ENCODE measurements around the gene MSRB1. TPM values are rescaled to one million over a fixed set of nuclear protein-coding genes. Genes with fewer than 3 reads are reported as not detected.

MSRB1 gene
- total RNA-seq, 4 donors from 2014 or later, result 16.7 to 40.7 (median 35.2) TPM

DNA sequence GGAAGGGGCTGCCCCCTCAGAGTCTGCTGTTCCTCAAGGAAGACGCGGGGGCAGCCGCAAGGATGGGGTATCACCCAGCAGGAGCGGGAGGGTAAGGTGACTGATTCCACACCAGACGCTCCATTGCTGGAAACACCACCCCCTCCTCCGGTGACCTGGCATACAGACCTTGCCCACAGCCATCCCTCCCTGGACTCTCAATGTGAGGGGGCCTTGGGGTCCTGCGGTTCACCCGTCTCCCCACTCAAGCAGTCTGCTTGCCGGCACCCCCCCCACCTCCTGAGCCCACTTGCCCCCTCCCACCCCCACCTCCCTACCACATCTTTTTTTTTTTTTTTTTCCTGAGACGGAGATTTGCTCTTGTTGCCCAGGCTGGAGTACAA, 12.7 kb downstream of the MSRB1 start:
- no peaks in the 10 kb centered on the region for H3K36me3 ChIP-seq
- in situ Hi-C loops (cut with MboI; ENCODE audit: low sequenced_read_pairs in 4 of 4), result no loop called here
- no peak for TF ChIP-seq POLR2A (IDR thresholded peaks at IDR 0.05)
- TF ChIP-seq, protein P1, sequence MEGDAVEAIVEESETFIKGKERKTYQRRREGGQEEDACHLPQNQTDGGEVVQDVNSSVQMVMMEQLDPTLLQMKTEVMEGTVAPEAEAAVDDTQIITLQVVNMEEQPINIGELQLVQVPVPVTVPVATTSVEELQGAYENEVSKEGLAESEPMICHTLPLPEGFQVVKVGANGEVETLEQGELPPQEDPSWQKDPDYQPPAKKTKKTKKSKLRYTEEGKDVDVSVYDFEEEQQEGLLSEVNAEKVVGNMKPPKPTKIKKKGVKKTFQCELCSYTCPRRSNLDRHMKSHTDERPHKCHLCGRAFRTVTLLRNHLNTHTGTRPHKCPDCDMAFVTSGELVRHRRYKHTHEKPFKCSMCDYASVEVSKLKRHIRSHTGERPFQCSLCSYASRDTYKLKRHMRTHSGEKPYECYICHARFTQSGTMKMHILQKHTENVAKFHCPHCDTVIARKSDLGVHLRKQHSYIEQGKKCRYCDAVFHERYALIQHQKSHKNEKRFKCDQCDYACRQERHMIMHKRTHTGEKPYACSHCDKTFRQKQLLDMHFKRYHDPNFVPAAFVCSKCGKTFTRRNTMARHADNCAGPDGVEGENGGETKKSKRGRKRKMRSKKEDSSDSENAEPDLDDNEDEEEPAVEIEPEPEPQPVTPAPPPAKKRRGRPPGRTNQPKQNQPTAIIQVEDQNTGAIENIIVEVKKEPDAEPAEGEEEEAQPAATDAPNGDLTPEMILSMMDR (IDR thresholded peaks at IDR 0.05 in 4 of 5, conservative IDR thresholded peaks at IDR 0.05 in 1 of 5), result no peak
- no peak for ATAC-seq
- no peaks in the 10 kb centered on the region for H3K9me3 ChIP-seq
- intact Hi-C loops (cut with DNase I; ENCODE audit: low total_unique reads), result loop anchor here (5.0 kb wide), 1 partner anchor 148 kb away; the partner anchor contains the start of genes NUBP2 and SPSB3
- no peaks in the 10 kb centered on the region for H3K4me1 ChIP-seq
- H3K27ac ChIP-seq, result no peak overlapping the region
- DNase-seq, result no peak
- H3K27me3 ChIP-seq, result no peaks in the 10 kb centered on the region
- no peak overlapping the region for H3K4me3 ChIP-seq

DNA sequence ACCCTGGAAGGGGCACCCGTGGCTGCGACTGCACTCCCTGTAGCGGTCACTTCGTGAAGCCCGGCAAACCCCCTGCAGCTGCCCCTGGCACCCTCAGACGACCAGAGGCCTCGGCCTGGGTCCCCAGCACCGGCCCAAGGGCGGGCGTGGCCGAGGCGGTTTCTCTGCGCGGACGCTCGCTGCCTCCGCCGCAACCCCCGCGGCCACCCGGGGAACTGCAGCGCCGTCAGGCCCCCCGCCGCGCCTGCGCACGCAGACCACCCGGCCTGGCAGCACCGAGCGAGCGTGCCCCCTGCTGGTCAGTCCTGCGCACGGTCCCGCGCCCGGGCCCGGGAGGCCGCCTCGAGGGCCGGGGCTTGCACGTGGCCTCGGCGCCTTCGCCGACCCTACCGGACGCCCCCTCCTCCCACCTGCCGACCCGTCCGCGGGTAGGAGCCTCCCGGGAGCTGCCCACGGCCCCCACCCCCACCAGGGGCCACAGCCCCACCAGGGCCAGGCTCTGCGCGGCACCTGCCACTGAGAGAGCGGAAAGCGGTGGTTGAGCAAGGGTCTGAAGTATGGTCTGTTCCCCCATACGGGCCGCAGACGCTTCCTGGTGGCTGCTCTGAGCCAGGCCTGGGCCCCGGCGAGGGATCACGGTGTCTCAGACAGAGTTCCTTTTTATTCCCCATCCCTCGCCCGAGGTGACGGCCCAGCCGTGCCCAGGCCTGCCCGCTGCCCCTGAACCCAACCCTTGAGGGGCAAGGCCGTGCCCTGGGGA, 13.2 kb downstream of the MSRB1 start:
- in situ Hi-C loops (cut with MboI; ENCODE audit: low sequenced_read_pairs in 4 of 4), result loop anchor here in 2 of 4 donors (5.0 kb wide), 2 partner anchors 62 to 67 kb away; no protein-coding TSS in a partner anchor

DNA sequence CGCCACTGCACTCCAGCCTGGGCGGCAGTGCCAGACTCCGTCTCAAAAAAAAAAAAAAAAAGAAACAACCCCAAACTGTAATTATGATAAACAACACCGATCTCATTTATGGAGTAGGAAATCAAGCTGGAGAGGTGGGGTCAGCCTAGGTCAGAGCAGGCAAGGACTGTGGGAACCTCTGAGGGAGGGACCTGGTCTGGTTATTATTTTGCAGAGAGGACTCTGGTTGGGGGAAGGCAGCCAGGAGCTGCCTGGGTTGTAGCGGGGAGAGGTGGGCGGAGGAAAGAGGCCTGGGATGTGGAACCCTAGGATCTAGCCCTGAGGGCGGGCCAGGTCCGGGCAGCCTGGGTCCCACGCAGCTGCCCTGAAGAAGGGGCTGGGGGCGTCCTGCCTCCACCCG, 13.9 kb downstream of the MSRB1 start:
- DNase-seq (no peak), ATAC-seq (peak; percentile 20 to 43)
- Histone ChIP-seq H3K27ac (peak overlapping the region; percentile 52 to 83 (median 76)), H3K27me3 (peaks cover 0 to 2% (median 0%) of the 10 kb centered on the region in 3 donors), H3K9me3 (no peaks in the 10 kb centered on the region), H3K4me1 (no peaks in the 10 kb centered on the region), H3K4me3 (peak overlapping the region; percentile 49 to 69 (median 66)), H3K36me3 (no peaks in the 10 kb centered on the region)
- TF ChIP-seq POLR2A (IDR thresholded peaks at IDR 0.05), result no peak
- TF ChIP-seq, protein P1 (IDR thresholded peaks at IDR 0.05 in 4 of 5, conservative IDR thresholded peaks at IDR 0.05 in 1 of 5), result no peak
- in situ Hi-C loops (cut with MboI; ENCODE audit: low sequenced_read_pairs in 4 of 4), result loop anchor here in 2 of 4 donors (5.0 kb wide), 2 partner anchors 62 to 67 kb away; no protein-coding TSS in a partner anchor
- intact Hi-C loops (cut with DNase I; ENCODE audit: low total_unique reads), result loop anchor here (1.0 kb wide), 2 partner anchors 65 to 103 kb away; partner anchors contain the start of gene HAGH

More for the DNA sequence above, 13.2 kb downstream of the MSRB1 start:
- Histone ChIP-seq H3K36me3 (no peaks in the 10 kb centered on the region), H3K4me3 (peak overlapping the region; percentile 49 to 69 (median 66)), H3K27me3 (no peaks in the 10 kb centered on the region), H3K9me3 (no peaks in the 10 kb centered on the region), H3K27ac (peak overlapping the region; percentile 52 to 83 (median 76)), H3K4me1 (no peaks in the 10 kb centered on the region)
- DNase-seq (peak; percentile 74 to 84), ATAC-seq (peak; percentile 85 to 87)
- intact Hi-C loops (cut with DNase I; ENCODE audit: low total_unique reads), result loop anchor here (1.0 to 5.0 kb wide), 3 partner anchors 65 to 147 kb away; partner anchors contain the start of genes HAGH, NUBP2 and SPSB3
- TF ChIP-seq POLR2A (IDR thresholded peaks at IDR 0.05), result peak; percentile 17 to 31
- TF ChIP-seq, protein P1 (IDR thresholded peaks at IDR 0.05 in 4 of 5, conservative IDR thresholded peaks at IDR 0.05 in 1 of 5), result peak in 4 of 5 experiments; percentile 100

DNA sequence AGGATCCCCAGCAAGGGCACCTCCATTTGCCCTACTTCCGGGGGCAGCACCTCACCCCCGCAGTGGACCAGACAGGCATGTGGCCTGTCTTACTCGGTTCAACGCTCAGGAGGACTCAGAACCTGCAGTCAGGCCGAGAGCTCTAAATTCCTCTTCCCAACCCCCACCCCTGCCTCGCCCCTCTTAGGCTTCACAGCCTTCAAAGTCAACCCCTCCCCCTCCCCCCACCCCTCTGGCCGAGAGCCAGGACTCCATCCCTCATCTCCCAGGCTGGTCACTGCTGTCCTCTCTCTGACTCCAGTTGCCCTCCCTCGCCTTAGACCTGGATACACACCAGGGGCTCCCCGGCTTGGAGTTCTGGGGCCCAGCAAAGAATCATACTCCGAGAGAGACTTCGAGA, 16.7 kb downstream of the MSRB1 start:
- in situ Hi-C loops (cut with MboI; ENCODE audit: low sequenced_read_pairs in 4 of 4) (loop anchor here in 2 of 4 donors (5.0 kb wide), 2 partner anchors 59 to 64 kb away; no protein-coding TSS in a partner anchor), intact Hi-C loops (cut with DNase I; ENCODE audit: low total_unique reads) (no loop called here)
- H3K27ac ChIP-seq, result no peak overlapping the region
- H3K4me1 ChIP-seq, result no peaks in the 10 kb centered on the region
- TF ChIP-seq POLR2A (IDR thresholded peaks at IDR 0.05), result no peak
- TF ChIP-seq, protein P1 (IDR thresholded peaks at IDR 0.05 in 4 of 5, conservative IDR thresholded peaks at IDR 0.05 in 1 of 5), result no peak
- ATAC-seq, result no peak
- no peak for DNase-seq
- H3K36me3 ChIP-seq, result no peaks in the 10 kb centered on the region
- no peaks in the 10 kb centered on the region for H3K9me3 ChIP-seq
- no peak overlapping the region for H3K4me3 ChIP-seq
- H3K27me3 ChIP-seq, result peaks cover 25 to 30% (median 27%) of the 10 kb centered on the region in 3 donors
